Astrocyte of the hippocampus (primary cell): ENCODE data around the gene PDXDC1.
"Not testable (repeated sequence)": the region's sequence is repeated elsewhere in the genome, so short reads cannot be mapped to it uniquely, and the experiment has no call there.

ENCODE experiments used
- DNase-seq: peaks from one replicate; pipeline ENCODE4 v3.0.0; 2011; ENCODE audit warnings: low read depth, low spot score

Gene PDXDC1

DNA sequence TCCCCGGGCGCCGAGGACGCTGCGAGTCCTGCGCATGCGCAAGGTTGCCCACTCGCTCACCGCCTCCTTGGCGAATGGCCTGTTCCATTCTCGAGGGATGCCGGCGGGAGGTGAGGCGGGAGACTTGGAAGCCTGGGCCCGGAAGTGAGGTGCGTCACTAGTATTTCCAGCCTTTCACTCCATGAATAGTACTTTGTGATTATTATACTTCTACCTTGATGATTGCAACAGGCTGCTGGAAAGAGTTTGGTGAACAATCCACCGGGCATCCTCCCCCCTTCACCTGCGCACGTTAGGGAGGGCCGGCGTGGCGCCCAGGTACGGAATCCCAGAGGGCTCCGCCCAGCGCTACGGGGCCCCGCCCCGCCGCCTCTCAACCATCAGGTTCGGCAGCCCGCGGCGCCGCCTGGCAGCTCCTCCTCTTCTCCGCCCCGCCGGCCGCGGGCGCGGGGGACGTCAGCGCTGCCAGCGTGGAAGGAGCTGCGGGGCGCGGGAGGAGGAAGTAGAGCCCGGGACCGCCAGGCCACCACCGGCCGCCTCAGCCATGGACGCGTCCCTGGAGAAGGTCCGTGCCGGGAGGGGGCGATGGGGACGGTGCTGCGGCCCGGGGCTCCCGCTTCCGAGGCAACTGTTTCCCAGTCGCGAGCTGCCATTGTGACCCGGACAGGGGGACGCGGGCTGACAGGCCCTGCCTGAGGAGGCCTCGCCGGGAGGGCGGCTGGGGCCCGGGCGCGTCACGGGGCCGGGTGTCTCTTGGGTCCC, at the start of gene PDXDC1:
TSS of gene PDXDC1 (plus strand) at position 371 of the 762 bp plus-strand sequence. CDS start at position 545, 174 bp downstream.
- DNase-seq, result peak; percentile 97

- DNase-seq, result peak; percentile 12
Observed at GRCh38 chr16:14928064-14928714, 46.6 kb upstream of the PDXDC1 start.

- DNase-seq, result not testable (repeated sequence)
Observed at GRCh38 chr16:14929176-14929575, 45.6 kb upstream of the PDXDC1 start.

DNA sequence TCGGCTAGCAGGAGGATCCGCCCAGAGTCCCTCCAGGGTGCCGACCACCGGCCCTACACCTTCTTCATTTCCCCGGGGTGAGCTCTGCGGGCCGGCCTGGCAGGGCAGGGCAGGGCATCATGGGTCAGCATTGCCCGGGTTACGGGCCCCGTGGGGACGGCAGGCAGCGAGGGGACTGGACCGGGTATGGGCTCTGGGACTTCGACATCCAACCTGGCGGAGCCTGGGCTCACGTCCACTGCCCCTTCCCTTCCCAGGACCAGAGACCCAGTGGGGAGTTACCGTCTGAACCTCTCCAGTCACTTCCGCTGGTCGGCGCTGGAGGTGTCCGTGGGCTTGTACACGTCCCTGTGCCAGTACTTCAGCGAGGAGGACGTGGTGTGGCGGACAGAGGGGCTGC, 44.6 kb upstream of the PDXDC1 start:
- DNase-seq, result not testable (repeated sequence)

GRCh38 chr16:14930971-14931370, 43.9 kb upstream of the PDXDC1 start:
- not testable (repeated sequence) for DNase-seq

DNA sequence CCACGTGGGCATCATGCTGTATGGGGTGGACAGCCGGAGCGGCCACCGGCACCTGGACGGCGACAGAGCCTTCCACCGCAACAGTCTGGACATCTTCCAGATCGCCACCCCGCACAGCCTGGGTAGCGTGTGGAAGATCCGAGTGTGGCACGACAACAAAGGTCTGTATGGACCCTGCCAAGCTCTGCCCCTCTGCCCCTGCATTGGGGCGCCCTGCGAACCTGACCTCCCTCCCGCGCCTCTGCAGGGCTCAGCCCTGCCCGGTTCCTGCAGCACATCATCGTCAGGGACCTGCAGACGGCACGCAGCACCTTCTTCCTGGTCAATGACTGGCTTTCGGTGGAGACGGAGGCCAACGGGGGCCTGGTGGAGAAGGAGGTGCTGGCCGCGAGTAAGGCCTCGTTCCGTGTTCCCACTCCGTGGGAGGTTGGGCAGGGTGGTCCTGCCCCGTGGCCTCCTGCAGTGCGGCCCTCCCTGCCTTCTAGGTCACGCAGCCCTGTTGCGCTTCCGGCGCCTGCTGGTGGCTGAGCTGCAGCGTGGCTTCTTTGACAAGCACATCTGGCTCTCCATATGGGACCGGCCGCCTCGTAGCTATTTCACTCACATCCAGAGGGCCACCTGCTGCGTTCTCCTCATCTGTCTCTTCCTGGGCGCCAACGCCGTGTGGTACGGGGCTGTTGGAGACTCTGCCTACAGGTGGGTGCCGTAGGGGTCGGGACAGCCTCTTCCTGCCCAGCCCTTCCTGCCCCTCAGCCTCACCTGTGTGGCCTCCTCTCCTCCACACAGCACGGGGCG, 42.0 kb upstream of the PDXDC1 start:
- DNase-seq, result not testable (repeated sequence)

DNA sequence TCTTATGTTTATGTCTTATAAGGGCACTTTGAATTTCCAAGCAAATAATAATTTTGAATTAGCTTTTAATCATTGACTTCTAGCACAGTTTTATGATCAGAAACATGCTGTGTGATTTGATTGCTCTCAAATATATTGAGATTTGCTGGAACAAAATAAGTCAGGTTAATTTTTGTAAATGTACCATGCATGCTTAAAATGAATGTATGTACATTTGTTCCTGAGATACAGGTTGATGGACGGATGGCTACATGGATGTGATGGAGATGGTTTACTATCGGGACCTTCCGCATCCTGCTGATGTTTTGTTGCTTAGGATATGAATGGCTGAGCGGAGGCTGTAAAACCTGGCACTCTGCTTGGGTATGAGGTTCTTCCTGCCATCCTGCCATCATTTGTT, 37.7 kb upstream of the PDXDC1 start, which contains the start of gene NPIPA1:
TSS of gene NPIPA1 (plus strand) at position 301 of the 400 bp plus-strand sequence. CDS start at position 301, 0 bp downstream.
- not testable (repeated sequence) for DNase-seq

- not testable (repeated sequence) for DNase-seq
Observed at GRCh38 chr16:14937994-14938393, 36.8 kb upstream of the PDXDC1 start.

- DNase-seq, result not testable (repeated sequence)
Observed at GRCh38 chr16:14942686-14943085, 32.1 kb upstream of the PDXDC1 start.

GRCh38 chr16:14955546-14956231, 19.1 kb upstream of the PDXDC1 start:
- DNase-seq, result no peak

DNA sequence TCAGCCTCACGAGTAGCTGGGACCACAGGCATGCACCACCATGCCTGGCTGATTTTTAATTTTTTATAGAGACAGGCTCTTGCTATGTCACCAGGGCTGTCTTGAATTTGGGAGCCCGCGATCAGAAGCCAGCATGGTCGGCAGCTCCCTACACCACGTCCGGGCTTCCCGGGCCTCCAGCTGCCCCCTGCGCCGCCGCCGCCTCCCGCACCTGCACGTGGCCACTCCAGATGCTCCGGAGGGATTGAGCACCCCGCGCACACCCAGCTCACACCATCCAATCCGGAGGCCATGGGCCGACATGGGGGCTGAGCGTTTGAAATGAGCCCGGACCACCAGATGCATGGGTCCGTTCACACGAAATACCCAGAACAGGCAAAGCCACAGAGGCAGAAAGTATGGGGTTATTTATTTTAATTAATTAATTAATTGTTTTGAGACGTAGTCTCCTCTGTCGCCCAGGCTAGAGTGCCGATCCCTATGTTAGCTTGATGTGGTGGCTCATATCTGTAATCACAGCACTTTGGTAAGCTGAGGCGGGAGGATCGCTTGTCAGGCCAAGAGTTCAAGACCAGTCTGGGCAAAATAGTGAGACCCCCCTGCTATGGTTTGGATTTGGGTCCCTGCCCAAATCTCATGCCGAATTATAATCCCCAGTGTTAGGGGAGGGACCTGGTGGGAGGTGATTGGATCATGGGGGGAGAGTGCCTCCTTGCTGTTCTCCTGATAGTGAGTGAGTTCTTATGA, 17.1 kb upstream of the PDXDC1 start:
- no peak for DNase-seq

- no peak for DNase-seq
Observed at GRCh38 chr16:14958323-14958600, 16.6 kb upstream of the PDXDC1 start.

DNA sequence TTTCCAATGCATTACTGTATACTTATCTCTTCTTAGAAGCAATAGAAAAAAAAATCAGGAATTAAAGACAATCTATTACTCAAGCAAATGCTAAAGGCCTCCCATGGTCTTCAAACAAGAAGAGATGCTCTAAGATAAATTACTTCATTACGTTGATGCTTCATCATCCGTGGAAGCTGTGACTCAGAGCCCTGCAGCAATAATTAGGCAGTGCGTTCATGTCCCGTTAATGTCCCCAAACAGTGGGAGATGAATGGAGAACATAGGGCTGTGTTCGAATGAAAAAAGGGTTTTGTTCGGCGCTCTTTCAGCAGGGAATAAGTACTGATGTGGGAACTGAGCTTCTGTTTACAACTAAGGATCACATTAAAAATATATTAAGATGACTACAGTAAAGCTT, 15.9 kb upstream of the PDXDC1 start:
- DNase-seq, result no peak

DNA sequence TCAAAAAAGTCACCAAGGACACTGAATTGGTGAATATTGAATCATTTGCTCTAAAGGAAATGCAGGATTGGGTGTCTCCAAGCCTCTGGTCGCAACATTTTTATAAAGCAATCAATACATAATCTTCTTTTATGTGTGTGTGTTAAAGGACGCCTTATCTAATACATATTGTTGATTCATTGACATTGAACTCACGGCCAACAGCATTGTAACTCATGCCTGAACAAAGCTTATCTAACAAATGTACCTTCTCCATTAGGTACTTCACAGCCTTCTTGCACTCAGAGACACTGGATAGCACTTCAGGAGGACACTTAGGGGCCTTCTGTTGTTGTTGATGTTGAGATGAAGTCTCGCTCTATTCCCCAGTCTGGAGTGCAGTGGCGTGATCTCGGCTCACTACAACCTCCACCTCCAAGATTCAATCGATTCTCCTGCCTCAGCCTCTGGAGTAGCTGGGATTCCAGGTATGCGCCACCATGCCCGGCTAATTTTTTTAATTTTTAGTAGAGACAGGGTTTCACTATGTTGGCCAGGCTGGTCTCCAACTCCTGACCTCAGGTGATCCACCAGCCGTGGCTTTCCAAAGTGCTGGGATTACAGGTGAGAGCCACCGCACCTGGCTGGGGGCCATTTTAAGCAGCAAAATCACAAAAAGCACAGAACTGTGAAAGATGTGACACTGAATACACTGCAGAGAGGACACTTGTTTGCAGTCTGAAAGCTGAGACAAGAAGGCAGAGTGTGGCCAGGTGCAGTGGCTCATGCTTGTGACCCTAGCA, 13.2 kb upstream of the PDXDC1 start:
- DNase-seq, result no peak

- DNase-seq, result no peak
Observed at GRCh38 chr16:14963281-14964173, 11.3 kb upstream of the PDXDC1 start.

- no peak for DNase-seq
Observed at GRCh38 chr16:14965328-14965727, 9.5 kb upstream of the PDXDC1 start.

DNA sequence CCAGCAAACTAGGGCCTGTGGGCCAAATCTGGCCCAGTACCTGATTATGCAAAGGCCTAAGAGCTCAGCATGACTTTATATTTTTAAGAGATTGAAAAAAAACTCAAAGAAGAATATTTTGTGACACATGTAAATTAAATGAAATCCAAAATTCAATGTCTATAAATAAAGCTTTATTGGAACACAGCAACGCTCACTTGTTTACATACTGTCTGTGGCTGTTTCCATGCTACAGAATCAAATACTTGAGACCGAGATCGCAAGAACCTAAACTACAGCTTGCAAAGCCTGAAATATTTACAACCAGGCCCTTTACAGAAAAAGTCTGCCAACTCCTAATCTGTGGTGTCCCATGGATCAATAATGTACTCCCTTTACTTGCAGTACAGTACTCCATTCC, 5.0 kb upstream of the PDXDC1 start:
- not testable (repeated sequence) for DNase-seq

GRCh38 chr16:14971621-14972228, 3.1 kb upstream of the PDXDC1 start:
- not testable (repeated sequence) for DNase-seq
